ENCODE measurements around the gene LHFPL6.

LHFPL6 gene

GRCh38 chr13:39602614-39603366 is at the start of gene LHFPL6:
Gene LHFPL6 (minus strand): TSS chr13:39603193.
- H3K4me3 ChIP-seq (ENCODE audit: low read length in 2 of 2), result peak within 1 kb of the TSS; percentile 72 to 74
- peaks cover 5 to 7% of the 10 kb centered on the region in 2 donors for H3K4me1 ChIP-seq (ENCODE audit: control insufficient read depth in 2 of 2, insufficient read depth in 2 of 2, low read length in 2 of 2)
- peak within 1 kb of the TSS; percentile 52 to 80 for H3K9ac ChIP-seq (ENCODE audit: low read depth in 1 of 2, low read length in 2 of 2)
- no peaks in the 10 kb centered on the region for H3K9me3 ChIP-seq (ENCODE audit: control insufficient read depth in 2 of 2, low read length in 2 of 2)
- H3K27ac ChIP-seq (ENCODE audit: low read depth in 2 of 2, low read length in 2 of 2), result peak within 1 kb of the TSS; percentile 55 to 64
- H3K36me3 ChIP-seq (ENCODE audit: control insufficient read depth in 2 of 2, insufficient read depth in 2 of 2, low read length in 2 of 2), result no peaks in the 10 kb centered on the region
- H3K27me3 ChIP-seq (ENCODE audit: control insufficient read depth in 2 of 2, insufficient read depth in 2 of 2, low read length in 2 of 2), result peaks cover 4 to 5% of the 10 kb centered on the region in 2 donors

- Histone ChIP-seq H3K9ac (ENCODE audit: low read depth in 1 of 2, low read length in 2 of 2) (no peak overlapping the region), H3K27me3 (ENCODE audit: control insufficient read depth in 2 of 2, insufficient read depth in 2 of 2, low read length in 2 of 2) (no peaks in the 10 kb centered on the region), H3K27ac (ENCODE audit: low read depth in 2 of 2, low read length in 2 of 2) (no peak overlapping the region)
These were observed 43.1 kb upstream of the LHFPL6 start for GRCh38 chr13:39646122-39646521.

GRCh38 chr13:39641645-39642044 is 38.7 kb upstream of the LHFPL6 start:
- H3K27ac ChIP-seq (ENCODE audit: low read depth in 2 of 2, low read length in 2 of 2), result no peak overlapping the region
- H3K27me3 ChIP-seq (ENCODE audit: control insufficient read depth in 2 of 2, insufficient read depth in 2 of 2, low read length in 2 of 2), result no peaks in the 10 kb centered on the region
- no peaks in the 10 kb centered on the region for H3K4me1 ChIP-seq (ENCODE audit: control insufficient read depth in 2 of 2, insufficient read depth in 2 of 2, low read length in 2 of 2)
- no peak overlapping the region for H3K4me3 ChIP-seq (ENCODE audit: low read length in 2 of 2)
- no peak overlapping the region for H3K9ac ChIP-seq (ENCODE audit: low read depth in 1 of 2, low read length in 2 of 2)
- no peaks in the 10 kb centered on the region for H3K36me3 ChIP-seq (ENCODE audit: control insufficient read depth in 2 of 2, insufficient read depth in 2 of 2, low read length in 2 of 2)
- H3K9me3 ChIP-seq (ENCODE audit: control insufficient read depth in 2 of 2, low read length in 2 of 2), result no peaks in the 10 kb centered on the region

More at GRCh38 chr13:39646122-39646521, 43.1 kb upstream of the LHFPL6 start:
- no peaks in the 10 kb centered on the region for H3K9me3 ChIP-seq (ENCODE audit: control insufficient read depth in 2 of 2, low read length in 2 of 2)
- H3K36me3 ChIP-seq (ENCODE audit: control insufficient read depth in 2 of 2, insufficient read depth in 2 of 2, low read length in 2 of 2), result no peaks in the 10 kb centered on the region
- no peaks in the 10 kb centered on the region for H3K4me1 ChIP-seq (ENCODE audit: control insufficient read depth in 2 of 2, insufficient read depth in 2 of 2, low read length in 2 of 2)
- H3K4me3 ChIP-seq (ENCODE audit: low read length in 2 of 2), result no peak overlapping the region

- no peak overlapping the region for H3K27ac ChIP-seq (ENCODE audit: low read depth in 2 of 2, low read length in 2 of 2)
- no peak overlapping the region for H3K4me3 ChIP-seq (ENCODE audit: low read length in 2 of 2)
These were observed 34.9 kb upstream of the LHFPL6 start for GRCh38 chr13:39637890-39638289.

GRCh38 chr13:39635564-39635963 is 32.6 kb upstream of the LHFPL6 start:
- Histone ChIP-seq H3K9ac (ENCODE audit: low read depth in 1 of 2, low read length in 2 of 2) (no peak overlapping the region), H3K27me3 (ENCODE audit: control insufficient read depth in 2 of 2, insufficient read depth in 2 of 2, low read length in 2 of 2) (no peaks in the 10 kb centered on the region), H3K4me1 (ENCODE audit: control insufficient read depth in 2 of 2, insufficient read depth in 2 of 2, low read length in 2 of 2) (no peaks in the 10 kb centered on the region), H3K27ac (ENCODE audit: low read depth in 2 of 2, low read length in 2 of 2) (no peak overlapping the region), H3K4me3 (ENCODE audit: low read length in 2 of 2) (no peak overlapping the region), H3K36me3 (ENCODE audit: control insufficient read depth in 2 of 2, insufficient read depth in 2 of 2, low read length in 2 of 2) (no peaks in the 10 kb centered on the region), H3K9me3 (ENCODE audit: control insufficient read depth in 2 of 2, low read length in 2 of 2) (no peaks in the 10 kb centered on the region)

More at GRCh38 chr13:39637890-39638289, 34.9 kb upstream of the LHFPL6 start:
- no peaks in the 10 kb centered on the region for H3K9me3 ChIP-seq (ENCODE audit: control insufficient read depth in 2 of 2, low read length in 2 of 2)
- no peaks in the 10 kb centered on the region for H3K4me1 ChIP-seq (ENCODE audit: control insufficient read depth in 2 of 2, insufficient read depth in 2 of 2, low read length in 2 of 2)
- no peak overlapping the region for H3K9ac ChIP-seq (ENCODE audit: low read depth in 1 of 2, low read length in 2 of 2)
- no peaks in the 10 kb centered on the region for H3K36me3 ChIP-seq (ENCODE audit: control insufficient read depth in 2 of 2, insufficient read depth in 2 of 2, low read length in 2 of 2)
- no peaks in the 10 kb centered on the region for H3K27me3 ChIP-seq (ENCODE audit: control insufficient read depth in 2 of 2, insufficient read depth in 2 of 2, low read length in 2 of 2)

- H3K9ac ChIP-seq (ENCODE audit: low read depth in 1 of 2, low read length in 2 of 2), result no peak overlapping the region
- no peaks in the 10 kb centered on the region for H3K27me3 ChIP-seq (ENCODE audit: control insufficient read depth in 2 of 2, insufficient read depth in 2 of 2, low read length in 2 of 2)
These were observed 30.0 kb upstream of the LHFPL6 start for GRCh38 chr13:39632994-39633393.

GRCh38 chr13:39631307-39631706 is 28.3 kb upstream of the LHFPL6 start:
- no peak overlapping the region for H3K27ac ChIP-seq (ENCODE audit: low read depth in 2 of 2, low read length in 2 of 2)
- H3K27me3 ChIP-seq (ENCODE audit: control insufficient read depth in 2 of 2, insufficient read depth in 2 of 2, low read length in 2 of 2), result no peaks in the 10 kb centered on the region
- no peak overlapping the region for H3K9ac ChIP-seq (ENCODE audit: low read depth in 1 of 2, low read length in 2 of 2)
- no peaks in the 10 kb centered on the region for H3K9me3 ChIP-seq (ENCODE audit: control insufficient read depth in 2 of 2, low read length in 2 of 2)
- H3K4me3 ChIP-seq (ENCODE audit: low read length in 2 of 2), result no peak overlapping the region
- no peaks in the 10 kb centered on the region for H3K4me1 ChIP-seq (ENCODE audit: control insufficient read depth in 2 of 2, insufficient read depth in 2 of 2, low read length in 2 of 2)
- H3K36me3 ChIP-seq (ENCODE audit: control insufficient read depth in 2 of 2, insufficient read depth in 2 of 2, low read length in 2 of 2), result no peaks in the 10 kb centered on the region

More at GRCh38 chr13:39632994-39633393, 30.0 kb upstream of the LHFPL6 start:
- H3K36me3 ChIP-seq (ENCODE audit: control insufficient read depth in 2 of 2, insufficient read depth in 2 of 2, low read length in 2 of 2), result no peaks in the 10 kb centered on the region
- no peak overlapping the region for H3K27ac ChIP-seq (ENCODE audit: low read depth in 2 of 2, low read length in 2 of 2)
- H3K9me3 ChIP-seq (ENCODE audit: control insufficient read depth in 2 of 2, low read length in 2 of 2), result no peaks in the 10 kb centered on the region
- no peaks in the 10 kb centered on the region for H3K4me1 ChIP-seq (ENCODE audit: control insufficient read depth in 2 of 2, insufficient read depth in 2 of 2, low read length in 2 of 2)
- H3K4me3 ChIP-seq (ENCODE audit: low read length in 2 of 2), result no peak overlapping the region

- Histone ChIP-seq H3K27ac (ENCODE audit: low read depth in 2 of 2, low read length in 2 of 2) (no peak overlapping the region), H3K9me3 (ENCODE audit: control insufficient read depth in 2 of 2, low read length in 2 of 2) (no peaks in the 10 kb centered on the region), H3K9ac (ENCODE audit: low read depth in 1 of 2, low read length in 2 of 2) (no peak overlapping the region), H3K4me1 (ENCODE audit: control insufficient read depth in 2 of 2, insufficient read depth in 2 of 2, low read length in 2 of 2) (no peaks in the 10 kb centered on the region), H3K27me3 (ENCODE audit: control insufficient read depth in 2 of 2, insufficient read depth in 2 of 2, low read length in 2 of 2) (peaks cover 0 to 2% of the 10 kb centered on the region in 2 donors), H3K4me3 (ENCODE audit: low read length in 2 of 2) (no peak overlapping the region), H3K36me3 (ENCODE audit: control insufficient read depth in 2 of 2, insufficient read depth in 2 of 2, low read length in 2 of 2) (no peaks in the 10 kb centered on the region)
These were observed 20.5 kb upstream of the LHFPL6 start for GRCh38 chr13:39623466-39623865.

GRCh38 chr13:39618561-39618960 is 15.6 kb upstream of the LHFPL6 start:
- Histone ChIP-seq H3K36me3 (ENCODE audit: control insufficient read depth in 2 of 2, insufficient read depth in 2 of 2, low read length in 2 of 2) (no peaks in the 10 kb centered on the region), H3K9me3 (ENCODE audit: control insufficient read depth in 2 of 2, low read length in 2 of 2) (no peaks in the 10 kb centered on the region), H3K9ac (ENCODE audit: low read depth in 1 of 2, low read length in 2 of 2) (no peak overlapping the region), H3K27ac (ENCODE audit: low read depth in 2 of 2, low read length in 2 of 2) (no peak overlapping the region), H3K4me1 (ENCODE audit: control insufficient read depth in 2 of 2, insufficient read depth in 2 of 2, low read length in 2 of 2) (no peaks in the 10 kb centered on the region), H3K27me3 (ENCODE audit: control insufficient read depth in 2 of 2, insufficient read depth in 2 of 2, low read length in 2 of 2) (peaks cover 0 to 2% of the 10 kb centered on the region in 2 donors), H3K4me3 (ENCODE audit: low read length in 2 of 2) (no peak overlapping the region)

GRCh38 chr13:39616087-39616694 is 13.2 kb upstream of the LHFPL6 start:
- H3K9ac ChIP-seq (ENCODE audit: low read depth in 1 of 2, low read length in 2 of 2), result no peak overlapping the region

More at GRCh38 chr13:39616087-39616694, 13.2 kb upstream of the LHFPL6 start:
- H3K27ac ChIP-seq (ENCODE audit: low read depth in 2 of 2, low read length in 2 of 2), result no peak overlapping the region
- peaks cover 0 to 2% of the 10 kb centered on the region in 2 donors for H3K27me3 ChIP-seq (ENCODE audit: control insufficient read depth in 2 of 2, insufficient read depth in 2 of 2, low read length in 2 of 2)
- no peaks in the 10 kb centered on the region for H3K36me3 ChIP-seq (ENCODE audit: control insufficient read depth in 2 of 2, insufficient read depth in 2 of 2, low read length in 2 of 2)
- H3K9me3 ChIP-seq (ENCODE audit: control insufficient read depth in 2 of 2, low read length in 2 of 2), result no peaks in the 10 kb centered on the region
- H3K4me3 ChIP-seq (ENCODE audit: low read length in 2 of 2), result no peak overlapping the region
- no peaks in the 10 kb centered on the region for H3K4me1 ChIP-seq (ENCODE audit: control insufficient read depth in 2 of 2, insufficient read depth in 2 of 2, low read length in 2 of 2)
